HG03095 (cell line): ENCODE measurements around the gene LIMS2.

Experiments used
- ATAC-seq: cut with Tn5 transposase; IDR thresholded peaks from one replicate; pipeline ENCODE4 v1.9.1; 2021; ENCODE audit warnings: moderate library complexity; ENCODE audit not compliant: unreplicated experiment

The LIMS2 gene

DNA sequence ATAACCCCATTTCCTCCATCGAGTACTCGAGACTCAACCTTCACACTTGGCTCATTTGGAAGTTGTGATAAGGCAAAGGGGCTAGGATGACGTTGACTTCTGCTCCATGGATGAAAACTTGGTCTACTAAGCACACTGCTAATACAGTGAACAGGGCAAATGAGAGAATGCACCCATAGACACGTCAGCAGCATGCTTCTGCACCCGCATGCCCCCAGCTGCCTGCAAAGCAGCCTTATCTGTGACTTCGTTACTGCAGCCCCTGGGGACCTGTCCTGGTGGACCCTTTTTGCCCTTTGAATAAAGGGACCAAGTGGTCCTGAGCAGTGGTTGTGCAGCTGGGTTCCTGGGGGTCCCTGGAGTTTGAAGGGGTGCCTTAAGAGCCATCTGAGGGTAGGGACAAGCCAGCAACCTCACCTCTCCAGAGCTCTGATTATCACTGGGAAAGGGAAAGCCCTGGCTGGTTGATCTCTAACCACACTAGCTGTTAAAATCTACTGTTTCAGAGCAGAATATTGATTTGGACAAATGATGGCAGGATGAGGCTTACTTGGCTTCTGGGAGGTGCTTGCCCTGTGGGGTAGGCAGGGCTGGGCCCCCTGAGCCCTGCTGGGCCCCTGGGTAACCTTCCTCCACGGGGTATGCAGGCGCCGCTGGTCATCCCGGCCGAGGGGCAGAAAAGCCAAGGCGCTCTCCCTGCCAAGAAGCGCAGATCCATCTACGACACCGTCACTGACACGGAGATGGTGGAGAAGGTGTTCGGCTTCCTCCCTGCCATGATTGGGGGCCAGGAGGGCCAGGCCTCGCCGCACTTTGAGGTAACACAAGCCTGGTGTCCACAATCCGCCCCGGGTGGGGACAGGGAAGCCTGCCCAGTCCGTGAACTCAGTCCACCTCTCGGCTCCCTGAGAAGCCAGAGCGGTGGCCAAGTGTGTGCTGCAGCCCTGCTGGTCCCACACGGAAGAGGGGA is 67.0 kb downstream of the LIMS2 start:
- ATAC-seq: no peak

DNA sequence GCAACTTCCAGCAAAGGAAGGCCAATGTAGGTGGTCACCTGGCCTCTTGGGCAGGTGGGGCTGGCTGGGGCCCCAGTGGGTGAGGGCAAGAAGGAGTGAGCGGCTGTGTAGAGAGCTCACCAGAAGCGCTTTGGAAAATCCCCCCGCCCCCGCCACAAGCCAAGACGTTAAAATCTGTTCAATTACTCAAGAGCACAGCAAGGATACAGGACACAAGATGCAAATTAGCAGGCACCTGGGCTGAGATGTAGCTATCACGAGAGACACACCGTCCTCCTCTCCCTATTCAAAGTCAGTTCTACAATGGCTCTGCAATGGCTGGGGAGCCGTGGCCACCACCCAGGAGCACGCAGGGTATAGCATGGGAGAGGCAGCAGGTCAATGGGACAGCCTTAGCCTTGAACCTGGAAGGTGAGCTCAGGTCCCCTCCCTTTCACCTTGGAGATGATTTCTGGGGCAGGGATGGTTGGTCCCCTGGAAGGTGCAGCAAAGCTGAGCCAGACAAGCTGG is 67.9 kb downstream of the LIMS2 start:
- no peak for ATAC-seq

DNA sequence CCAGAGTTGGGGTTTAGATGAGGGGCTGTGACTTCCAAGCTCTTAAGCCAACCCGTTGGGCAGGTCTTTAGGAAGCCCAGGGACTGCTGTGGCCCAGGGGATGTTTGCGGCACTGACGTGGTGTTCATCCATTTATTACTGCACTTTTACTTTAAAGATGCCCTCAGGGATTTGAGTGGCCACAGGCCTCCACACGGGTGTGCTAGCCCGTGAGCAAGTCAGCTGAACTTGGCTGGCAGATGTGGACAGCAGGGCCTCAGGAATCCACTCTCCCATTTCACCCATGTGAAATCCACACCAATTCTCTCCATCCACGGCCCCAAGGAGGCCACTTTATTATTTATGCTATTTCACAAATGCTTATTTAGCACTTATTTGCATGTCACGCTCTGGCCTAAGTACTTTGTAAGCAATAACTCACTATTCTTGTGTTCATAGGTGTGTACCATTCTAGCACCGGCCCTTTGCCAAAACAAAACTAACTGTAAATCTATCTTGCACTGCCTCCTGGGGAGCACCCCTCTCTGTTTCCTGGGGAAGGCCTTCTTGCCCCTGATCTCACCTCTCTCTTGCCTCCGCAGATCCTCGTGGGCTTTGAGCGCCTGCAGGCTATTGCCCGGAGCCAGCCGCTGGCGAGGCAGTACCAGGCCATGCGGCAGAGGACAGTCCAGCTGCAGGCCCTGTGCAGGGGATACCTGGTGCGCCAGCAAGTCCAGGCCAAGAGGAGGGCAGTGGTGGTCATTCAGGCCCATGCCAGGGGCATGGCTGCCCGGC is 68.5 kb downstream of the LIMS2 start:
- ATAC-seq: no peak

DNA sequence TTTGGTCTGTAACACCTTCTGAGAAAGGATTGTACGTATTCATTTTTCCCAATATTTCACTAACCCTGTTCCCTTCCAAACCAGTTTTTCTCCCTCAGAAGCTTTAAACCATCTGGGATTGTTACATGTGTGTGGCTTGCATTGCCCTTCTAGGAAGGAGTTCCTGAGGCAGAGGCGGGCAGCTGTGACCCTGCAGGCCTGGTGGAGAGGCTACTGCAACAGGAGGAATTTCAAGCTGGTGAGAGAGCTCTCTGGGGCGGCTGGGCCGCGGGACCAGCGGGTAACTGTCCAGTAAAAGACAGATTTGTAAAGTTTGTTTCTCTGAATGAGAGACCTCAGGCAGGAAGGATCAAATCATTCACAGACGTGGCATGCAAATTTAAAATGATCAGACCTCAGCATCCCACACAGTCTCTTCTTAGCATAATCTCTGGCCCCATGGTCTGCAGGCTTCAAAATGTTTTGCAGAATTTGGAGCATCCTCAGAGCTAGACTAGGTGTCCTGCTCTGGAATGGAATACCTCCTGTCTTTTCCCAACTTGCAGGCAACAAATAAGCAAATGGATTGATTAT is 69.6 kb downstream of the LIMS2 start:
- no peak for ATAC-seq

DNA sequence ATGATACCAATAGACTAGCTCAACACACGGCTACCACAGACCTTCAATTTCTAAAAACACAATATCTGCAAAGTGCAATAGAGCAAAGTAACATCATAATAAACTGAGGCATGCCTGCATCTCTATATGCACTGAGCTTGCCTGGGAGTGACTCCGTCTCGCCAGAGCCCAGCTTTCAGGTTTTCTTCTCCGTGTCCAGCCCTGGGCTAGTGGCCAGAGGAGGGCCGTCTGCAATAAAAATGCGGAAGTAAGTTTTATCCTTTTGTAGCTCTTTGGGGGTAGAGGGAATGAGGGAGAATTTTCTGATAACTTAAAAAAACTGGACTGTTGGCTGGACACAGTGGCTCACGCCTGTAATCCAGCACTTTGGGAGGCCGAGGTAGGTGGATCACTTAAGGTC is 70.3 kb downstream of the LIMS2 start:
- no peak for ATAC-seq

DNA sequence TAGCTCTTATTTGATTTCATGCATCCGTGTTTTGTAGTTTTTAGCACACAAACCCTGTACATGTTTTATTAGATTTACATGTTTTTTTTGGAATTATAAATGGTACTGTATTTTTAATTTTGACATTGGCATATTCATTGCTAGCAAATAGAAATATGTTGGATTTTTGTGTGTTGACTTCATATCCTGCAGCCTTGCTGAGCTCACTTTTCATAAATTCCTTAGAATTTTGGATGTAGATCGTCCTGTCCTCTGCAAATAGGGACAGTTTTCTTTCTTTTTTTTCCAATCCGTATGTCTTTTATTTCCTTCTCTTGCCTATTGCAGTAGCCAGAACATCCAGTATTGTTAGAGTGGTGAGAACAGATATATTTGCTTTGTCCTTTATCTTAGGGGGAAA is 76.1 kb downstream of the LIMS2 start:
- ATAC-seq: no peak

DNA sequence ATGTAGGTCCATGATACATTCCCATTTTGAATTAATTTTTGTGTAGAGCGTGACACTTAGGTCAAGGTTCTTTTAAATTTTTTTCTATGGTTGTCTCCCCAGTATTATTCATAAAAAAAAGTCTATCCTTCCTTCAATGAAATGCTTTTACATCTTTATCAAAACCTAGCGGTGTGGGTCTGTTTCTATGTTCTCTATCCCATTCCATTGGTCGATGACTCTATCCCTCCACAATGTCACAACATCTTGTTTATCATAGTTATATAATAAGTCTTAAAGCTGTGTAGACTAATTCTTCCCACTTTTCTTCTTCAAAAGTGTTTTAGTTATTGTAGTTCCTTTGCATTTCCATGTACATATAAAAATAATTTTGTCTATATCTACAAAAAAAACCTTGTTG is 76.6 kb downstream of the LIMS2 start:
- ATAC-seq: no peak

DNA sequence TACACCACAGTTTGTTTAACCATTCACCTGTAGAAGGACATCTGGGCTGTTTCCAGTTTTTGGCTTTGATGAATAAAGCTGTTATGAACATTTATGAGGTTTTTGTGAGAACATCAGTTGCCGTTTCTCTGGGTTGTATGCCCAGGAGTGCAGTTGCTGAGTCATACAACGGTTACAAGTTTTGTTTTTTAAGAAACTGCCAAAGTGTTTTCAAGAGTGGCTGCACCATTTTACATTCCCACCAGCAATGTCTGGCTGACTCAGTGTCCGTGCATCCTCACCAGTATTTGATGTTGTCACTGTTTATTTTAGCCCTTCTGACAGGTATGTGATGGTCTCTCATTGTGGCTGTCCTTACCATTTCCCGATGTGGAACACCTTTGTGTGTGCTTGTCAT is 77.3 kb downstream of the LIMS2 start:
- no peak for ATAC-seq

DNA sequence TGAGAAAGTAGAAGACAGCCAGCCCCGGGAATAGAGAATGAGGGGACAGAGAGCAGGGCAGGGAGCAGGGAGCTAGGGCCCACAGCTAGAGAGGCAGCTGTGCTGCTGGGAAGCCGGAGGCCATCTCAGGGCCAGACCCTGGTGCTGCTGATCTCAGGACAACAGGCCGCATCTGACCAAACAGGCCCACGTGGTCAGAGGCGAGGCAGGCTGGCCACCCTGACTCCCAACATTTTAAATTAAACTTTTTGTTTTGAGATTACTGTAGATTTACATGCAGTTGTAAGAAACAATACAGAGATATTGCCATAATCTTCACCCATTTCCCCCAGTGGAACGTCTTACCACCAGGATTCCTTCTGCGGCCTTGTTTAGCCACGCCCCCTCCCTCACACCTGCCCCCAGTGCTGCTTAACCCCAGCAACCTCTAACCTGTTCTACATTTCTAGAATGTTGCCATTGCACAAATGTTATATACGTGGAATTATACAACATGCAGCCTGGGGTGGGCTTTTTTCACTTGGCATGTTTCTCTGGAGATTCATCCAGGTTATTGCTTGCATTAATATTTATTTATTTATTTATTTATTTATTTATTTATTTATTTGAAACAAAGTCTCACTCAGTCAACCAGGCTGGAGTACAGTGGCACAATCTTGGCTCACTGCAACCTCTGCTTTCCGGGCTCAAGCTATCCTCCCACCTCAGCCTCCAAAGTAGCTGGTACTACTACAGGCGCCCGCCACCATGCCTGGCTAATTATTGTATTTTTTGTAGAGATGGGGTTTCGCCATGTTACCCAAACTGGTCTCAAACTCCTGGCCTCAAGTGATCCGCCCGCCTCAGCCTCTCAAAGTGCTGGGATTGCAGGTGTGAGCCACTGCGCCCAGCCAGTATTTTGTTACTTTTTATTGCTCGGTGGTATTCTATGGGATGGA is 78.0 kb downstream of the LIMS2 start:
- ATAC-seq: no peak

DNA sequence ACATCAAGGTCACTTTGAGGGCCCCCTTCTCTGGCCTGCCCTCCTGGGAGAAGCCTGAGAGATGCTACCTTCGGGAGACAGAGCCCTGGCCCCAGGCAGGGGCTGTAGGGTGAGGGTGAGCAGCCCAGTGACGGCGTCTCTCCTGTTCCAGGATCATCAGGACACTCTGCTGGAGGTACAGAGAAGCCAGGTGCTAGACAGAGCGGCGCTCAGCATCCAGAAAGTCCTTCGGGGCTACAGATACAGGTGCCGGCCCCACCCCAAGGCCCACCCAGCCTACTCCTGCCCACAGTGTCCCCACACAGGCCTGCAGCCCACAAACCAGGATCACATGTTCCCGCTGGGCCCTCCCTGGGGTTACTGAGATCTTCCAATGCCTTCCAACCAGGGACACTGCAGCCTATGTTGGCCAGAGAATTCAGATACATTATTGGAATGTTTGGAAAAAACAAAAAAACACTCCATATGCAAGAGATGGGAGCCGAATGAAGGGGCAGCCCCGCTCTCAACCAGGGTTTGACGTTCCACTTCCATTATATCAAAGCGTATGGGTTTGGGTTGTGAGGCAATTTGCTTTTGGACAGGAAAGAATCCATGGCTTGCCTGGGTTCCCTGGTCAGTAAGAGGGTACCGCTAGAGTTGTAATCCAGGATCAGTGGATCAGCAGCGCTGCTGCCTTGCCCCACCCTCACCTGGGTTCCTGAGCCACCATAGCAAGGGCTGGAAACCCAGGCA is 78.9 kb downstream of the LIMS2 start:
- ATAC-seq: no peak

DNA sequence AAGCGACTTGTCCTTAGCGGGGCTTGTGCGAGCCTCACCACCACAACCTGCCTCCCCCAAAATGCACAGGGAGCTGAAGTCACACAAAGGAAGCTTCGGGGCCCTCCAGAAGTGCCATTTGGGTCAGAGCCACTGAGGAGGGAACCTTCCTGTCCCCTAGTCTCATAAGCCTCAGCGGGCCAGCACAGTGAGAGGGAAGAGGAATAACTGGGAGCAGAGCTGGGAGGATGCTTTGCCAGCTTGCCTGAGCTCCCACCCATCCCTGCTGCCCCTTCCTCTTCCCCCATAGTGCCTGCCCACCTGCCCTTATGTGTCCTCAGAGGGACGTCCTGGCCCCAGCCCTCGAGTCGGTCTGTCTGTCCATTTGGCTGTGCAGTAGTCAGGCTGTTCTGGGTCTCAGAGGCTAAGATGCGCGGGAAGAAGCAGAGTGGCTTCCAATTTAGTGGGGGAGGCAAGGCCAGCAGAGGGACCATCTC is 81.2 kb downstream of the LIMS2 start:
- no peak for ATAC-seq

DNA sequence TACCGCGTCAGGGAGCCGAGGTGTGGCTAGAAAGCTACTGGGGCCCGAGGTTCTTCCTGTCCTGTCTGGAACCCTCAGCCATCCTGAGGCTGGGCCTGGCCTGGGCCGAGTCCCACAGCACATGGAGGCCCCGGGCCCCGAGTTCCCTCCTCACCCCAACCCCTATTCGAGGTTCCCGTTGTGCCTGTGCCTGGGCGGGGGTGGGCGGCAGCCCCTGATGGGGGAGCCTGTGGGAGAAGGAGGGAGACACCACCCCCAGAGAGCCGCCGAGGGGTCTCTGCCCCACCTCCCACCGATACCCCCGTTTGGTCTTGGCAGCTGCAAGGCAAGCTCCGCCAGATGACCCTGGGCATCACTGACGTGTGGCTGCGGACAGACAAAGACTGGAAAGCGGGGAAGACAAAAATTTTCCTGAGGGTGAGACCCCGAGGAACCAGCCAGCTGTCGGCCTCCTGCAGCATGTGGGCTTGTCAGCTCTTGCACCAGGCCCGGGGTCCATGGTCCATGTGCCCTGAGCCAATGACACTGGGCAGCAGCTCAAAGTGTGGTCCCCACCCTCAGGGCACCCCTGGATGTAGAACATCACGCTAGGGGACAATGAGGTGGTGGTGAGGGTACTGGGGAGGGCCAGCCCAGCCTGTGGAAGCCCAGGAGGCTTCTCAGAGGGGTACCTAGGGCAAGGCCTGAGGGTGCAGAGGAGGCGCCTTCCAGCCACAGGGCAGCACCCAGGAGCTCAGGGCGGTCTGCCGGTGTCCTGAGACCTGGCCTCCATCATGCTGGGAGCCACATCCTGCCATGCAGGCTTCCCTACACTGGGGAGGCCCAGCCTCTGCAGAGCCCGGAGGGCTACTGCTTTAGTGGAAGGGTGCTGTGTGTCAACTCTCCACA is 81.9 kb downstream of the LIMS2 start:
- ATAC-seq: no peak

DNA sequence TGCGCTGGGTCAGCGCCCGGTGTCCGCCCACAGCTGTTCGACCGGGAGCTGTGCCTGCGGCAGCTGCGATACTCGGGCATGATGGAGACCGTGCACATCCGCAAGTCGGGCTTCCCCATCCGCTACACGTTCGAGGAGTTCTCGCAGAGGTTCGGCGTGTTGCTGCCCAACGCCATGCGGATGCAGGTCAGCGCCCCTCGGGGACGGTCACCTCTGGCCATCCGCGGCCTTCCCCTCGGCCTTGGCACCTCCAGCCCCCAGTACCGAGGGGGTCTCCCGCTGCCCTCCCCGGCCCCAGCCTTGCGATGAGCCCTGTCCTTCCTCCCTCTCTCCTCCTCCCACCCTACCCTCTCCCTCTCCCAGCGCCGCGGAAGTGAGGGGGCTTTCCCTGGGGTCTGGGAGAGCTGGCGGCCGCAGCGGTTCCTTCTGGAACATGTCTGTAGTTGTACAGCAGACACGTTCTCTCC is 82.5 kb downstream of the LIMS2 start:
- no peak for ATAC-seq

DNA sequence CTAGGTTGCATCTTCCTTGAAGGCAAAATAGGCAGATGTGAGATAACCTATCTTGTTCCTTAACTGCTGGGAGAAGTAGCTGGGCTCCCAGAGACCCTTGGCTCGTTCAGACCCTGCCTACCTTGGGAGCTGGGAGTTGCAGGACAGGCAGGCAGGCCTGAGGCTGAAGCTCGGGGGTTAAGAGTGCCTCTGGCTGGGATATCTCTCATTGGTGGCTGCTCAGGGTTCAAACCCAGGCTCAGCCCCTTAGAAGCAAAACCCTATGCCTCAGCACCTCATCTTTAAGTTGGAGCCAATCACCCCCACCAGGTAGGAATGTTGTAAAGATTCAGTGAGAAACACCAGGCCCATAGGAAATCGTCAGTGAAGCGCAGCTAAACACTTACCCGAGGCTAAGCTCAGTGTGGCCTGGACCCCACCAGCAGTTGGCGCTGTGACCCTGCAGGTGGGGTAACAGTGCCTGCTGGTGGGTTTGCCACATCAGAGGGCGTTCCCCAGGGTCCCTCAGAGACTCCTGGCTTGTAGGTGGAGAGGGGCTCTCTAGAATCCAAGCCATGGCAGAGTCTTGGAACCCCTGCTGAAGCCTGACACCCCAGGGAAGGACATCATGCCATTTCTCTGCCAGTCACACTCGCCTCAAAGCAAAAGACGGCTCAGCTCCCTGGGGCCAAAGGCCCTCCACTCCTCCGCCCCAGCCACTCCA is 84.0 kb downstream of the LIMS2 start:
- ATAC-seq: no peak

DNA sequence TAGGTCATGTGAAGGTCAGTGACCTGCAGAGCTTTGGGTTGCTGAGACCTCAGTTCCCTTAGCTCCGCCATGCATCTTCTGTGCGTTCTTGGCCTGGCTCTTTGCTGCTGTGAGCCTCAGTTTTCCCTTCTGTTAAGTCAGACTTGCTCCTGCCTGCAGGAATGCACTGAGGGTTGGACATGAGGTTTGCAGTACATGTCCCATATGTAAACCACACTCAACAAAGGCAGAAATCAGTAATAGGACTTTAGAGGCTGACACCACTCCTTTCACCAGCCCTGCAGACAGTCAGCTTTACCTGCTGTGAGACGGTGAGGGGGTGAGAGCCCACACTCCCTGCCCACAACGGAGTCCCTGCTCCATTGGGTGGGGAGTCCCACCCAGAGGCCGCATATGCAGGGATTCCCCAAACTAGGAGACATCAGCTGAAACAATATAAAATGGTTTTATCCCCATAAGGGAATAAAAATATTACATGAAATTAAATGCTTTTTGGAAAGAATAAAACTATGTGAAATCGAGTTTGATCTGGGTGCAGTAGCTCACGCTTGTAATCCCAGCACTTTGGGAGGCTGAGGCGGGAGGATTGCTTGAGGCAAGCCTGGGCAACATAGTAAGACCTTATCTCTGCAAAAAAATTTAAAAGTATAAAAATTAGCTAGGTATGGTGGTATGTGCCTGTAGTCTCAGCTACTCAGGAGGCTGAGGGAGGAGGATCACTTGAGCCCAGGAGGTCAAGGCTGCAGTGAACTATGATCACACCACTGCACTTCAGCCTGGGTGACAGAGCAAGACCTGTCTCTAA is 84.7 kb downstream of the LIMS2 start:
- no peak for ATAC-seq

DNA sequence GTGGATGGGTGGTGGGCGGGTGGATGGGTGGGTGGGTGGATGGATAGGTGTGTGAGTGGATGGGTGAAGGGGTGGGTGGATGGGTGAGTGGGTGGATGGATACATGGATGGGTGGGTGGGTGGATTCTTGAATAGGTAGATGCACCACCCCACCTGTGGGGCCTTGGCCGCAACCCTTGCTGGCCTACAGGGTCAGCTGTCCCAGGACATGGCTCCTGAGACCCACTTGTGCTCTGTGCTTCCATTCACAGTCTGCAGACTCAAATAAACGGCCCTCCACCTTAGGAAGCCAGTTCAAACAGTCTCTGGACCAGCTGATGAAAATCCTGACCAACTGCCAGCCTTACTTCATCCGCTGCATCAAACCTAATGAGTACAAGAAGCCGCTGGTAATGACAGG is 85.5 kb downstream of the LIMS2 start:
- no peak for ATAC-seq

DNA sequence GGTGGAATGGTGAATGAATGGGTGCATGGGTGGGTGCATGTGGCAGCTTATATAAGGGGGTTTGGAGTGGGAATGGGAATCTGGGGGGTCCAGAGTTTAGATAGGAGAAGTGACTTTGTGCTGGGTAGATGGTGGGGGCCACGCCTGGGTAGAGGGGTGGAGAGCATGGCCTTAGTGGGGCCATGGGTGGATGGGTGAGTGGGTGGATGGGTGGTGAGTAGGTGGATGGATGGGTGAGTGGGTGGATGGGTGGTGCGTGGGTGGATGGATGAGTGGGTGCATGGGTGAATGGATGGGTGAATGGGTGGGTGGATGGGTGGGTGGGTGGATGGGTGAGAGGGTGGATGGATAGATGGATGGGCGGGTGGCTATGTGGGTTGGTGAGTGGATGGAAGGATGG is 86.0 kb downstream of the LIMS2 start:
- no peak for ATAC-seq
